NCI-H524 treated with DMSO at 0.1 percent for 48 hours (cell line): ENCODE data around the gene BBS9.

Experiments used
- DNase-seq: peaks from one replicate; lab custom pipeline; 2025; lab: John Stamatoyannopoulos, UW

Gene BBS9

GRCh38 chr7:33550363-33550762 lies 421.0 kb downstream of the BBS9 start:
- no peak for DNase-seq

- DNase-seq: no peak
Observed at GRCh38 chr7:33550979-33551378, 421.6 kb downstream of the BBS9 start.

- no peak for DNase-seq
Observed at GRCh38 chr7:33554046-33554445, 424.7 kb downstream of the BBS9 start.

DNA sequence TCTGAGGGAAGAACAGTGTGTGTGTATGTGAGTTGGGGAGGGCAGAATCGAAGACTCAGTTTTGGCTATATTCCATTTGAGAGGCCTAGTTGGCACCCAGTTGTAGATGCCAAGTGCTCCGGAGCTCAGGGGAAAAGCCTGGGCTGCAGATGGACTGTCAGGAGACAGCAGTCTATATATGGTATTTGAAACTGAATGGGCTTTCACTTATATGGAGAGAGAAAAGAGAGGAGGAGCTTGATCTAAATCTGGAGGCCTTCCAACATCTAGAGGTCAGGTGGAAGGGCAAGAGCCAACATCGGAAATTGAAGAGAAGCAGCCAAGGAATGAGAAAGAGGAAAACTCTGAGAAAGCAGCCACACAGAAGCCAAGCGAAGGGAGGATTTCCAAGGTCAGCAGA lies 425.2 kb downstream of the BBS9 start:
- no peak for DNase-seq

GRCh38 chr7:33556472-33556871 lies 427.1 kb downstream of the BBS9 start:
- no peak for DNase-seq

DNA sequence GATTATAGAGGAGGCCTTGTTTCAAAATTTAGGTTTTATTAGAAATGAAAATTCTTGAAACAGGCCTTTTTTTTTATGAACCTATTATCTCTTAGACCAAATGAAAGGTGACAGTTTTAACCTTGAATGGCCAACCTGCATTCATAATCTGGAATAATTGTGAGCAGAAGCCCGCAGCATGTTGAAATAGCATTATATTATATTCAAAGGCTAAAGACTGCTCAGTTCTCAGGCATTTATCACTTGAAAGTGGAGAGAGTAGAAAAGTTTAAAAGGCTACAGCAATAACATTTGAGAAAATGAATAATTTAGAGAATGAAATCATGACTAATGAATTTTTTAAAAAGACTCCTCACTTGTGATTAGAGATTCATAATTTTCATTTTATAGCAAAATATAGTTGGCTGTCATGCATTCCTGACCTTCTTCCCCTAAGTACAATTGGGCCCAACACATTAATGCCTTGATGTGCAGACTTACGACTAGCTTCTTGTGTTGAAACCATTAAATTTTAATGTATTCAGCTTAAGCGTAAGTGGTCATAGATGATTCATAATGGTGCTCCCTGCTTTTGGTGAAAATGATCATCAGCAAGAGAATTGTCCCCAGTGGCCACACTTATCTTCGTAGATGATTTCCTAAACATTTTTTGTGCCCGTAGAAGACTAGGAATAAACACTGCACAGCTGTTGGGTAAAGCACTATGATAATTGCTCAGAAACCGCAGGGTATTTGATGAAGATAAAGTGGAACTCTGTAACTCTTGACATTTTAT lies 429.4 kb downstream of the BBS9 start:
- DNase-seq: no peak

DNA sequence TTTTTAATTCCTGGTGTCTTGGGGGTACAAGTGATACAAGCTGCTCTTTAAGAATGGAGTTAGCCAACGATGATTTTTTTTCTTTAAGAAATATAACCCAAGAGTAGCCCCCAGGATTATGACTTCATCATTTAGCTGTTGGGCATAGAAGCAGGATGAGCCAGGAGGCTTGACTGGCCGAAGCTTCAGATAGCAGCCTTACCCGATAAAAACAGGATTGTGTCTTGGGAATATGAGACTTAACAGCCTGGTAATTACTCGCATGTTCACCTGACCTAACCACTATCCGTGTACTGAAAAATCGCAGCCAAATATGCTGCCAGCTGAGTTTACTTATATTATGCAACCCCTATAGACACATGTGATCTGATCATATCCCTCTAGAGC lies 430.0 kb downstream of the BBS9 start:
- DNase-seq: no peak

DNA sequence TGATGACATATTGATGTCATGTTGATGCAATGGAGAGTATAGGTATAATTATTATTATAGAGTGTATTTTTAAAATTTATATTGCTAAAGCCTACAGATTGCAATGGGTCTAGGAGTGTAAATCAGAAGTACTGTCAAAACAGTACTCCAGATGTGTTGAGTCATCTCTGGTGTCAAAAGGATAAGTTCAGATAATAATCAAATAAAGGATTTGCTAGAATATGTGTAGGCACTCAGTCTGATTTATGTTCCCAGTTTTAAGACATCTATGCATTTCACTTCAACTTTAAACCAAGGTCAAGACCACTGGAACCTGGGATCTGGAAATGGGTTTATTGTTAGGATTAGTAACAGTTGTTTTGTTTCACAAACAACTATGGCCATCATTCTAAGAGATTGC lies 433.6 kb downstream of the BBS9 start:
- no peak for DNase-seq

- DNase-seq: no peak
Observed at GRCh38 chr7:33563651-33564050, 434.3 kb downstream of the BBS9 start.

GRCh38 chr7:33578166-33578565 lies 448.8 kb downstream of the BBS9 start:
- no peak for DNase-seq

GRCh38 chr7:33578881-33579672 lies 449.7 kb downstream of the BBS9 start:
- DNase-seq: no peak

GRCh38 chr7:33579673-33579960 lies 450.3 kb downstream of the BBS9 start:
- DNase-seq: no peak

GRCh38 chr7:33581236-33581635 lies 451.9 kb downstream of the BBS9 start:
- no peak for DNase-seq

DNA sequence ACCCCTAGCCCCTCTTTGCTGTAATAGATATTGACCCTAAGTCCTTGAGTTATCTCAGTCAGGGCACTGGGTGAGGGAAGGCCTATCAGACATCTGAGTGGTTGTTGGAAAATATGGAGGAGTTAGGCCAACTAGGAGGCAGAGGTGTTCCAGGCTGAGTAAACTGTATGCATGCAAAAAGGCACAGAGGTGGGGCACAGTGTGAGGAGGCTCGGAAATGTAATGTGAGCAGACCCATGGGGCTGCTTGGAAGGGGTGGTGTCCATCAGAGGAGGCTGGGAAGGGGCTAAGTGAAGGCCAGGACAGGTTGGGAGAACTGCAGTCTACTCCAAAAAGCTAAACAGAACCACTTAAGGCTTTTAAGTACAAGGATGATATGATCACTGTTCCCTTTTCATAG lies 452.7 kb downstream of the BBS9 start:
- DNase-seq: no peak

DNA sequence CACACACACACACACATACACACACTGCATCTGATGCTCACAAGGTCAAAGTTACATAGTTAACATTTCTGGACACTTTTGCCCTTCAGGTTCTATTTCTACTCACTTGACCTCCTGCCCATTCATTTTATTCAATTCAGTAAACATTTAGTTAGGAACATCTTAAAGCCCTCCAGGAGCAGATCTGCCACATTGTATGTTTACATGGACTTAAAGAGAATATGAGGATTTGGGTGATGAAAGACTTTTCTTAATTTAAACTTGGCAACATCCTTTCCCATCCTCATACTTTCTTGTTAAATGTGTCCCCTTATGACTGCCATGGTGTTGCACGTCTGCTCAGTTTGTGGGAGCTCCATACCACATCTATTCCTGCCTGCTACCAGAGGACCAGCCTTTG lies 453.2 kb downstream of the BBS9 start:
- no peak for DNase-seq

GRCh38 chr7:33589911-33590310 lies 460.5 kb downstream of the BBS9 start:
- no peak for DNase-seq

GRCh38 chr7:33590916-33591315 lies 461.6 kb downstream of the BBS9 start:
- DNase-seq: no peak

DNA sequence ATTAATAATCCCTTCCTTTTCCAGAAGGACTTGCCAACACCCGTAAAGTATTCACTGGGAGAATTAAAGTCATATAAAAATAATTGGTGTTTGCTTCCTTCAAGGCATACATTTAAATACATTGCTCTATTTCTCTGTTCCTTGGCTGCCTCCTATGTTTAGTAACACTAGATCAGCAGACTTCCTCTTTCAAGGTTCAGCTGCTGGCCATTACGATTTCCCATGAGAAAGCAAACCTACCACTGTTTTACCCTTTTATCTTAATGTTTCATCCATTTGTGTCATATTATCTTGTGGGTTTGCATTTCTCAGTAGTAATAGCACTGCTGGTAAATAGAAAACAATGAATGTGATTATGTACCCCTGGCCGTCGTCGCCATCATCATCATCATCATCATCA lies 462.1 kb downstream of the BBS9 start:
- no peak for DNase-seq

GRCh38 chr7:33592718-33593117 lies 463.4 kb downstream of the BBS9 start:
- no peak for DNase-seq

- DNase-seq: no peak
Observed at GRCh38 chr7:33593611-33594010, 464.2 kb downstream of the BBS9 start.

- no peak for DNase-seq
Observed at GRCh38 chr7:33596686-33597085, 467.3 kb downstream of the BBS9 start.

GRCh38 chr7:33597181-33597580 lies 467.8 kb downstream of the BBS9 start:
- no peak for DNase-seq

GRCh38 chr7:33601101-33601500 lies 471.7 kb downstream of the BBS9 start:
- no peak for DNase-seq

GRCh38 chr7:33601884-33602283 lies 472.5 kb downstream of the BBS9 start:
- DNase-seq: no peak
